Measurements from ENCODE around the gene ZFYVE28.

DNA sequence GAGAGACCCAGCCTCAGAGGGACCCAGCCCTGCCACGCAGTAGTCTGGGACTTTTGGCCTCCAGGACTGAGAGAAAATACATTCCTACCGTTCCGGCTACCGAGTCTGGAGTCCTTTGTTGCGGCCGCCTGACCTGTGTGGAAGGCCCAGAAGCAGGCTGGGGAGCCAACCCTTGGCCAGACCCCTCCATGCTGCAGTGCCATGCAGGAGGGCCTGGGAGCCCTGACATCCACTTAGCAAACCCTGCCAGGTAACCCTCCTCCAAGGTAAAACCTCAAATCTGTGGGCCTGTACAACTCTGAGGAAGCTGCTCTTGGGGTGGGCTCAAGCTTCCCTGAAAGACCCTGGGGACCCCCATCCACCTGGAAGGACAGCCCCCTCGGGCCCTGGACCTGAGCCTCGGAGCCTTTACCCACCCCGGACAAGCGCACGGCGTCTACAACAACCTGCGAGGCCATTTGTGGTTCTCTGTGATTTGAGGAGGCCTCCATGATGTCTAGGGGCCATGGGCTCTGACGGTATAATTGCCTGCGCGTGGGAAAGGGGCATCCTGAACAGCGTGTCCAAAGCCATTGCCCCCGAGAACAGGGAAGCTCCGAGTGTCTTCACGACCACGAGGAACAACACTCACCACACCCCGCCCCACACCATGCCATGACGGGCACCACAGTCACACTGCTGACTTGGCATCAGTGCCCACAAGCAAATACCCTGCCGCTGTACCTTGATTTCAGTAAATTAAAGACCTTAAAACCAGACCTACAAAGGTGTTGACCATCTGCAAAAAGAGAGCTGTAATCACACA is 58.7 kb downstream of the ZFYVE28 start:
- TF ChIP-seq, protein P1, sequence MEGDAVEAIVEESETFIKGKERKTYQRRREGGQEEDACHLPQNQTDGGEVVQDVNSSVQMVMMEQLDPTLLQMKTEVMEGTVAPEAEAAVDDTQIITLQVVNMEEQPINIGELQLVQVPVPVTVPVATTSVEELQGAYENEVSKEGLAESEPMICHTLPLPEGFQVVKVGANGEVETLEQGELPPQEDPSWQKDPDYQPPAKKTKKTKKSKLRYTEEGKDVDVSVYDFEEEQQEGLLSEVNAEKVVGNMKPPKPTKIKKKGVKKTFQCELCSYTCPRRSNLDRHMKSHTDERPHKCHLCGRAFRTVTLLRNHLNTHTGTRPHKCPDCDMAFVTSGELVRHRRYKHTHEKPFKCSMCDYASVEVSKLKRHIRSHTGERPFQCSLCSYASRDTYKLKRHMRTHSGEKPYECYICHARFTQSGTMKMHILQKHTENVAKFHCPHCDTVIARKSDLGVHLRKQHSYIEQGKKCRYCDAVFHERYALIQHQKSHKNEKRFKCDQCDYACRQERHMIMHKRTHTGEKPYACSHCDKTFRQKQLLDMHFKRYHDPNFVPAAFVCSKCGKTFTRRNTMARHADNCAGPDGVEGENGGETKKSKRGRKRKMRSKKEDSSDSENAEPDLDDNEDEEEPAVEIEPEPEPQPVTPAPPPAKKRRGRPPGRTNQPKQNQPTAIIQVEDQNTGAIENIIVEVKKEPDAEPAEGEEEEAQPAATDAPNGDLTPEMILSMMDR (IDR thresholded peaks at IDR 0.05) = no peak
- TF ChIP-seq POLR2A (IDR thresholded peaks at IDR 0.05) = no peak
